GM23338 (cell line): Measurements from ENCODE around the gene GFAP. TPM values are rescaled to one million over a fixed set of nuclear protein-coding genes. Genes with fewer than 3 reads are reported as not detected.
A peak's percentile ranks its signal among the peaks of the same experiment; 100 is the strongest.

Experiments
- ATAC-seq: fragments of 200-7000 bp; cut with Tn5 transposase; 3 replicates; pipeline ENCODE4 v1.9.1; 2020
- DNase-seq: peaks from one replicate; pipeline ENCODE4 v3.0.0-alpha.2; 2015; ENCODE audit warnings: low spot score
- H2AFZ ChIP-seq: fragments of 200-600 bp; sonication (generic); 2 replicates; pipeline ENCODE4 v1.8.0; 2016; ENCODE audit warnings: antibody characterized with exemption, mild to moderate bottlenecking, moderate library complexity
- H3F3A ChIP-seq: fragments of 200-600 bp; sonication (generic); replicated peaks from 2 replicates; pipeline ENCODE4 v1.8.0; 2017; ENCODE audit warnings: antibody characterized with exemption, mixed run types, low read depth
- H3K27ac ChIP-seq: fragments of 200-600 bp; sonication (generic); 2 replicates; pipeline ENCODE4 v1.6.1; 2016; ENCODE audit warnings: low read depth
- H3K27me3 ChIP-seq: fragments of 200-600 bp; sonication (generic); 2 replicates; pipeline ENCODE4 v1.8.0; 2016; ENCODE audit warnings: mild to moderate bottlenecking, mixed run types, moderate library complexity; ENCODE audit not compliant: insufficient read depth
- H3K36me3 ChIP-seq: fragments of 200-600 bp; sonication (generic); 2 replicates; pipeline ENCODE4 v1.8.0; 2016; ENCODE audit warnings: mild to moderate bottlenecking; ENCODE audit not compliant: insufficient read depth
- H3K4me1 ChIP-seq: fragments of 200-600 bp; sonication (generic); 2 replicates; pipeline ENCODE4 v1.8.0; 2016; ENCODE audit warnings: mild to moderate bottlenecking, moderate library complexity; ENCODE audit not compliant: insufficient read depth
- H3K4me2 ChIP-seq: fragments of 200-600 bp; sonication (generic); 2 replicates; pipeline ENCODE4 v1.7.1; 2017; ENCODE audit warnings: mixed run types
- H3K4me3 ChIP-seq: fragments of 200-600 bp; sonication (generic); 2 replicates; pipeline ENCODE4 v1.6.1; 2016; ENCODE audit warnings: mixed run types
- H3K79me2 ChIP-seq: fragments of 200-600 bp; sonication (generic); replicated peaks from 2 replicates; pipeline ENCODE4 v1.8.0; 2017; ENCODE audit warnings: mild to moderate bottlenecking; ENCODE audit not compliant: insufficient read depth
- H3K9me2 ChIP-seq: fragments of 200-600 bp; sonication (generic); 2 replicates; pipeline ENCODE4 v1.8.0; 2017; ENCODE audit not compliant: insufficient read depth
- H4K20me1 ChIP-seq: fragments of 200-600 bp; sonication (generic); replicated peaks from 2 replicates; pipeline ENCODE4 v1.8.0; 2017; ENCODE audit warnings: mild to moderate bottlenecking; ENCODE audit not compliant: insufficient read depth
- H3K27ac Mint-ChIP-seq: 2 replicates; pipeline ENCODE4 v1.8.0; 2020; ENCODE audit warnings: inconsistent platforms, mild to moderate bottlenecking, moderate library complexity, mixed read lengths
- H3K27me3 Mint-ChIP-seq: 3 replicates; pipeline ENCODE4 v1.8.0; 2022; ENCODE audit warnings: low read depth, mild to moderate bottlenecking, moderate library complexity, mixed read lengths, inconsistent platforms; ENCODE audit not compliant: insufficient read depth, poor library complexity
- H3K36me3 Mint-ChIP-seq: 3 replicates; pipeline ENCODE4 v1.8.0; 2021; ENCODE audit warnings: low read depth, mild to moderate bottlenecking, inconsistent platforms, moderate library complexity, mixed read lengths
- H3K4me1 Mint-ChIP-seq: 3 replicates; pipeline ENCODE4 v1.8.0; 2020; ENCODE audit warnings: mild to moderate bottlenecking, inconsistent platforms, mixed read lengths
- H3K4me3 Mint-ChIP-seq: 3 replicates; pipeline ENCODE4 v1.8.0; 2021; ENCODE audit warnings: moderate library complexity, mild to moderate bottlenecking, inconsistent platforms, mixed read lengths
- H3K9me3 Mint-ChIP-seq: 3 replicates; pipeline ENCODE4 v1.8.0; 2020; ENCODE audit warnings: moderate library complexity, mild to moderate bottlenecking, inconsistent platforms, mixed read lengths
- CREB1 ChIP-seq: fragments of 250-450 bp; sonication (Bioruptor Pico); IDR thresholded peaks from 2 replicates; pipeline ENCODE4 v1.5.0; 2020; ENCODE audit warnings: low read depth, mild to moderate bottlenecking, moderate library complexity
- CTCF ChIP-seq, 2 experiments: fragments of 200-600 bp in 1 of 2; sonication (generic) in 1 of 2; conservative IDR thresholded peaks; 2 replicates each; pipeline versions ENCODE4 v1.5.1 to v1.6.1; 2016 to 2017; ENCODE audit warnings: antibody characterized with exemption in 2 of 2, low read depth in 2 of 2, mild to moderate bottlenecking in 2 of 2, moderate library complexity in 1 of 2
- EZH2phosphoT487 ChIP-seq: fragments of 200-600 bp; sonication (generic); IDR thresholded peaks from one replicate; pipeline ENCODE4 v1.8.1; 2018; ENCODE audit warnings: antibody characterized with exemption; ENCODE audit not compliant: unreplicated experiment
- POLR2AphosphoS5 ChIP-seq: IDR thresholded peaks from 2 replicates; pipeline ENCODE4 v1.6.1; 2016; ENCODE audit warnings: antibody characterized with exemption, low read depth
- STAT1 ChIP-seq: IDR thresholded peaks from one replicate; pipeline ENCODE4 v1.6.1; 2016; ENCODE audit warnings: antibody characterized with exemption; ENCODE audit not compliant: unreplicated experiment
- ZNF462 ChIP-seq: fragments of 250-450 bp; sonication (Bioruptor Pico); IDR thresholded peaks from 2 replicates; pipeline ENCODE4 v1.5.0; 2020; ENCODE audit warnings: mild to moderate bottlenecking, moderate library complexity
- polyA plus RNA-seq: library from polyadenylated mRNA; unstranded; fragments of >200 nt; fragmentation: Nextera tagmentation; extraction: Ambion mirVana; gene quantifications from 2 replicates; pipeline ENCODE4 v1.2.1, GENCODE V29; 2016
- total RNA-seq: library from RNA; depleted of rRNA; stranded (reverse); fragments of >200 nt; shearing (Covaris generic); gene quantifications from 2 replicates; pipeline ENCODE4 v1.2.3, GENCODE V29; 2014

GFAP gene
- total and polyA plus RNA-seq, 2 experiments from 2014 or later = 0.15 to 5.1 TPM

- peaks cover 13% of the 10 kb centered on the region for H4K20me1 ChIP-seq
- H3K4me1 Mint-ChIP-seq = no peaks in the 10 kb centered on the region
- no peaks in the 10 kb centered on the region for H3K9me2 ChIP-seq
- H2AFZ ChIP-seq = no peak overlapping the region
- H3K36me3 ChIP-seq = peaks cover 42% of the 10 kb centered on the region
- H3K4me3 ChIP-seq = no peak overlapping the region
- H3K4me3 Mint-ChIP-seq = no peak overlapping the region
- TF ChIP-seq CTCF (conservative IDR thresholded peaks at IDR 0.05; ENCODE audit: low read depth in 2 of 2) (peak; percentile 87 to 96), STAT1 (no peak)
- no peak overlapping the region for H3K27ac ChIP-seq
- peaks cover 2% of the 10 kb centered on the region for H3K27me3 Mint-ChIP-seq
- no peak overlapping the region for H3K4me2 ChIP-seq
- peak; percentile 90 for DNase-seq
- peaks cover 22% of the 10 kb centered on the region for H3F3A ChIP-seq
- no peak overlapping the region for H3K27ac Mint-ChIP-seq
- ATAC-seq = peak; percentile 94
- no peaks in the 10 kb centered on the region for H3K9me3 Mint-ChIP-seq
- H3K36me3 Mint-ChIP-seq = peaks cover 70% of the 10 kb centered on the region
- H3K79me2 ChIP-seq = no peaks in the 10 kb centered on the region
- no peaks in the 10 kb centered on the region for H3K27me3 ChIP-seq
- H3K4me1 ChIP-seq = no peaks in the 10 kb centered on the region
Measured at GRCh38 chr17:44865231-44865660, 50.1 kb downstream of the GFAP start.

GRCh38 chr17:44864831-44865230 is 50.5 kb downstream of the GFAP start:
- Histone ChIP-seq H3K36me3 (peaks cover 40% of the 10 kb centered on the region), H2AFZ (no peak overlapping the region), H3K4me1 (no peaks in the 10 kb centered on the region), H3K4me2 (no peak overlapping the region), H3F3A (peaks cover 22% of the 10 kb centered on the region), H3K27ac (no peak overlapping the region), H3K9me2 (no peaks in the 10 kb centered on the region), H3K27me3 (no peaks in the 10 kb centered on the region), H3K4me3 (no peak overlapping the region), H3K79me2 (no peaks in the 10 kb centered on the region), H4K20me1 (peaks cover 13% of the 10 kb centered on the region)
- peaks cover 2% of the 10 kb centered on the region for H3K27me3 Mint-ChIP-seq
- H3K9me3 Mint-ChIP-seq = no peaks in the 10 kb centered on the region
- TF ChIP-seq POLR2AphosphoS5 (no peak), CREB1 (CRISPR knock-in tag) (no peak), ZNF462 (CRISPR knock-in tag) (no peak), CTCF (conservative IDR thresholded peaks at IDR 0.05; ENCODE audit: low read depth in 2 of 2) (no peak), STAT1 (no peak), EZH2phosphoT487 (no peak)
- no peak overlapping the region for H3K27ac Mint-ChIP-seq
- no peak for ATAC-seq
- H3K4me1 Mint-ChIP-seq = no peaks in the 10 kb centered on the region
- peaks cover 72% of the 10 kb centered on the region for H3K36me3 Mint-ChIP-seq
- no peak overlapping the region for H3K4me3 Mint-ChIP-seq
- no peak for DNase-seq
